ENCODE data around the gene ZNF263. TPM values are rescaled to one million over a fixed set of nuclear protein-coding genes. Genes with fewer than 3 reads are reported as not detected.

Gene ZNF263
- total and polyA plus RNA-seq, 2 donors from 2014 or later: 14.6 to 29.7 TPM

DNA sequence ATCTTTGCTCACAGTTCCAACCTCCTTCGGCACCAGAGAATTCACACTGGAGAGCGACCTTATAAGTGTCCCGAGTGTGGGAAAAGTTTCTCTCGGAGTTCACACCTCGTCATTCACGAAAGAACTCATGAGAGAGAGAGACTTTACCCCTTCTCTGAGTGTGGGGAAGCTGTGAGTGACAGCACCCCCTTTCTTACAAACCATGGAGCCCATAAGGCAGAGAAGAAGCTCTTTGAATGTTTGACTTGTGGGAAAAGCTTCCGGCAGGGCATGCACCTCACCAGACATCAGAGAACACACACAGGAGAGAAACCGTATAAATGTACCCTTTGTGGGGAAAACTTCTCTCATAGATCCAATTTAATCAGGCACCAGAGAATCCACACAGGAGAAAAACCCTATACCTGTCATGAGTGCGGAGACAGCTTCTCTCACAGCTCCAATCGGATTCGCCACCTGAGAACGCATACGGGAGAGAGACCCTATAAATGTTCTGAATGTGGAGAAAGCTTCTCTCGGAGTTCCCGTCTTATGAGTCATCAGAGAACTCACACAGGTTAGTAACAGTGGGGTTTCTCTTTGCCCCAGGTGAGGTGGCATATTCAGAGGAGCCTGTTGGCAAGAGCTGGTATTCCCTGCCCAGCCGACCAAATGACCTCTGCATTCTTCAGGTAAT is 6.8 kb downstream of the ZNF263 start:
- Histone ChIP-seq H3K4me3 (ENCODE audit: low read length in 3 of 3) (peak overlapping the region in 2 of 3 donors; percentile 12 to 13), H3K27me3 (ENCODE audit: control insufficient read depth, insufficient read depth, low read length) (no peaks in the 10 kb centered on the region), H3K4me1 (ENCODE audit: control insufficient read depth in 2 of 3, insufficient read depth in 2 of 3, low read depth in 1 of 3, low read length in 3 of 3) (peaks cover 0 to under 1% (median 0%) of the 10 kb centered on the region in 3 donors), H3K9me3 (ENCODE audit: control insufficient read depth in 2 of 3, insufficient read depth in 1 of 3, low read length in 3 of 3) (peaks cover 15 to 72% (median 30%) of the 10 kb centered on the region in 3 donors), H3K9ac (ENCODE audit: low read length in 3 of 3) (no peak overlapping the region), H3K27ac (ENCODE audit: low read depth in 2 of 2, low read length in 2 of 2) (no peak overlapping the region), H3K36me3 (ENCODE audit: control insufficient read depth in 2 of 3, insufficient read depth in 3 of 3, low read length in 3 of 3) (peaks cover 24 to 52% (median 44%) of the 10 kb centered on the region in 3 donors)
- TF ChIP-seq, protein P1, sequence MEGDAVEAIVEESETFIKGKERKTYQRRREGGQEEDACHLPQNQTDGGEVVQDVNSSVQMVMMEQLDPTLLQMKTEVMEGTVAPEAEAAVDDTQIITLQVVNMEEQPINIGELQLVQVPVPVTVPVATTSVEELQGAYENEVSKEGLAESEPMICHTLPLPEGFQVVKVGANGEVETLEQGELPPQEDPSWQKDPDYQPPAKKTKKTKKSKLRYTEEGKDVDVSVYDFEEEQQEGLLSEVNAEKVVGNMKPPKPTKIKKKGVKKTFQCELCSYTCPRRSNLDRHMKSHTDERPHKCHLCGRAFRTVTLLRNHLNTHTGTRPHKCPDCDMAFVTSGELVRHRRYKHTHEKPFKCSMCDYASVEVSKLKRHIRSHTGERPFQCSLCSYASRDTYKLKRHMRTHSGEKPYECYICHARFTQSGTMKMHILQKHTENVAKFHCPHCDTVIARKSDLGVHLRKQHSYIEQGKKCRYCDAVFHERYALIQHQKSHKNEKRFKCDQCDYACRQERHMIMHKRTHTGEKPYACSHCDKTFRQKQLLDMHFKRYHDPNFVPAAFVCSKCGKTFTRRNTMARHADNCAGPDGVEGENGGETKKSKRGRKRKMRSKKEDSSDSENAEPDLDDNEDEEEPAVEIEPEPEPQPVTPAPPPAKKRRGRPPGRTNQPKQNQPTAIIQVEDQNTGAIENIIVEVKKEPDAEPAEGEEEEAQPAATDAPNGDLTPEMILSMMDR (IDR thresholded peaks at IDR 0.05; ENCODE audit: borderline replicate concordance, extremely low read depth, insufficient read depth): no peak
- intact Hi-C loops (cut with DNase I): no loop called here
- FAIRE-seq (no peak), DNase-seq (no peak)

DNA sequence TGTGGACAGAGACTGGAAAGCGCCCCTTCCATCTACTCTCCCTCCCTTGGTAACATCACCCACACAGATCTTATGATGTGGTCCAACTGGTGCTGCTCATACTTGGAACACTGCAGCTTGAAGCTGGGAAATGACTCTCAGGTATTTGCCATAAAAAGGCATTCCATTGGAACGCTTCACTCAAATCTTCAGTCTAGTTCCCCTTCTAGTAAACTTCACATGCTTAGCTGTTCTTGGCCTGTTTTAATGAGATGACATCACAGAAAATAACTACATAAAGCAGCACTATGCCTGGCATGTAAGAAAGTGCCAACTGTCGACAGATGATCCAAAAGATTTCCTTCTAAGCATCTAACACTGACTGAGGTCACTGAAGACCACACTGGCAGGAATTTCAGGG is 9.3 kb downstream of the ZNF263 start:
- TF ChIP-seq, protein P1 (IDR thresholded peaks at IDR 0.05; ENCODE audit: borderline replicate concordance, extremely low read depth, insufficient read depth): no peak
- Histone ChIP-seq H3K27me3 (ENCODE audit: control insufficient read depth, insufficient read depth, low read length) (no peaks in the 10 kb centered on the region), H3K4me3 (ENCODE audit: low read length in 3 of 3) (peak overlapping the region in 2 of 3 donors; percentile 7 to 17), H3K27ac (ENCODE audit: low read depth in 2 of 2, low read length in 2 of 2) (no peak overlapping the region), H3K9me3 (ENCODE audit: control insufficient read depth in 2 of 3, insufficient read depth in 1 of 3, low read length in 3 of 3) (peaks cover 13 to 74% (median 30%) of the 10 kb centered on the region in 3 donors), H3K4me1 (ENCODE audit: control insufficient read depth in 2 of 3, insufficient read depth in 2 of 3, low read depth in 1 of 3, low read length in 3 of 3) (no peaks in the 10 kb centered on the region), H3K9ac (ENCODE audit: low read length in 3 of 3) (no peak overlapping the region), H3K36me3 (ENCODE audit: control insufficient read depth in 2 of 3, insufficient read depth in 3 of 3, low read length in 3 of 3) (peaks cover 24 to 45% (median 34%) of the 10 kb centered on the region in 3 donors)
- intact Hi-C loops (cut with DNase I): no loop called here
- DNase-seq (no peak), FAIRE-seq (no peak)

DNA sequence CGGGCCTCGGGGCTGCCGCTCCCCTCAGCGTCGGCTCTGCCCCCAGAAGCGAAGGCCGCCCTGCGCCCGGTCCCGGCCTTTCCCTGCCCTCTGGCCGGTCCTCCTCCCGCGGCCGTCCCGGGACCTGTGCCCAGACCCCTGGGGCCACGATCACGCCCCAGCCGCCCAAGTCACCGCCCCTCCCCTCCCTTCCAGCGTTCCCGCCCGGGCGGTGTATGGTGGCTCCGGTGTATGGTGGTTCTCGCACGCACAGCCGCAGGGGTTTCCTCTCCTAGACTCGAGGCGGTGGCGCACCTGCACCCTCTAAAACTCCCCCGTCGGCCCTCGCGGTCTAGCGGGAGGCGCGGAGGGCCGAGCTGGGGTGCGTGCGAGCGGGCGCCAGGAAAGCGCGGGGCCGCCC is 11.9 kb downstream of the ZNF263 start:
- Histone ChIP-seq H3K9ac (ENCODE audit: low read length in 3 of 3) (no peak overlapping the region), H3K4me3 (ENCODE audit: low read length in 3 of 3) (no peak overlapping the region), H3K27ac (ENCODE audit: low read depth in 2 of 2, low read length in 2 of 2) (no peak overlapping the region), H3K9me3 (ENCODE audit: control insufficient read depth in 2 of 3, insufficient read depth in 1 of 3, low read length in 3 of 3) (peaks cover 7 to 74% (median 22%) of the 10 kb centered on the region in 3 donors), H3K36me3 (ENCODE audit: control insufficient read depth in 2 of 3, insufficient read depth in 3 of 3, low read length in 3 of 3) (peaks cover 18 to 36% (median 19%) of the 10 kb centered on the region in 3 donors), H3K27me3 (ENCODE audit: control insufficient read depth, insufficient read depth, low read length) (no peaks in the 10 kb centered on the region), H3K4me1 (ENCODE audit: control insufficient read depth in 2 of 3, insufficient read depth in 2 of 3, low read depth in 1 of 3, low read length in 3 of 3) (no peaks in the 10 kb centered on the region)
- TF ChIP-seq, protein P1 (IDR thresholded peaks at IDR 0.05; ENCODE audit: borderline replicate concordance, extremely low read depth, insufficient read depth): no peak
- DNase-seq: no peak
- intact Hi-C loops (cut with DNase I): no loop called here
- FAIRE-seq: no peak

All from kidney (tissue), 14 donors.